HUDEP-2 (cell line): ENCODE data around the gene LMF1.

ENCODE experiments used
- DNase-seq, 76 experiments: peaks; one replicate each; lab custom pipeline; 2025; ENCODE audit not compliant: unreplicated experiment in 76 of 76; lab: John Stamatoyannopoulos, UW

LMF1 gene

GRCh38 chr16:1003391-1004347, 32.9 kb upstream of the LMF1 start:
- no peak for DNase-seq

DNA sequence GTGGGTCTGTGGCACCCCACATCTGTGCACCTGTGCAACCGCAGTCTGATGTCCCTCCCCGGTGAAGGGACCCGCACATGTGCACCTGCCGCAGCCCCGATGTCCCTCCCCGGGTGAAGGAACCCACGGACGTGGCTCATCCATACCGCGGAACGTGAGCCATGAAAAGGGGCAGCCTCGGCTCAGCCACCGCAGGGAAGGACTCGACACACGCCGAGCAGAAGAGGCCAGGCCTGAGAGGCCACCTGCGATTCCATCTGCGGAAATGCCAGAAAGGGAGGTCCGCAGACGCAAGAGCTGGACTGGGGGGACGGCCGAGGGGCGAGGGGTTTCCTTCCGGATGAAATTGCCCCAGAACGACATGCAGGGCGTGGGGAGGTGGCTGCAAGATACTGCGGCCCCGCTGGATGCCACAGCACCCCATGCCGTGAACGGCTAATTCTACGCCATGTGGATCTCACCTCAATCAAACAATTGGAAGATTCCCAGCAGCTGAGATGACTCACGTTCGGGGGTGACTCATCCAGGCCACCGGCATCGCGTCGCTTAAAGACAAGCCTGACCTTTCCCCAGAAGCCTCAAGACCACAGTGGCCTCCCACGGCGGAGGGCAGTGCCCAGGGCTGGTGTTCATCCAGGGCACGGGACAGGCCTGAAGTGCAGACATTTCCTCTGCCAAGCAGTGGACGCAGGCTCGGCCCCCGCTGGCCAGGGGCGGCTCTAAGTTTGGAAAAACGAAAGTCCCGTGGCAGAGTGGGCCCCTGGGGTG, 31.8 kb upstream of the LMF1 start:
- peak in 36 of 76 experiments; percentile 2 to 63 (median 21) for DNase-seq

DNA sequence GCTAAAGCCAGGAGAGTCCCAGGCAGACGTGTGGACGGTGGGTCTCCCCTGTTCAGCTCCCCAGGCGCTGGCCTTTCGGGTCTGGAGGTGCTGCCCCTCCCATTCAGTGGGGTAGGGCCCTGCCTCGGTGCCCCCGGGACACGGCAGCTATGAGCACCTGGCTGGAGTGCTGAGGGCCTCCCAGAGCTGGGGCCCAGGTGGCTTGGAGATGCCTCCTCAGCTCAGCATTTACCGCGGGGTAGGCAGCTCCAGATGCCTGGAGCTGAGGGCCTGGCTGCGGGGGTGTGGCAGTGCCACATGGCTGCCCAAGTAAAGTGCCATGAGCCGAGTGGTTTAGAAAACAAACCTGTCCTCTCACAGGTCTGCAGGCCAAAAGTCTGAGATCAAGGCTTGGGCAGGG, 30.3 kb upstream of the LMF1 start:
- no peak for DNase-seq

- DNase-seq: no peak
Measured at GRCh38 chr16:1000608-1001007, 29.8 kb upstream of the LMF1 start.

DNA sequence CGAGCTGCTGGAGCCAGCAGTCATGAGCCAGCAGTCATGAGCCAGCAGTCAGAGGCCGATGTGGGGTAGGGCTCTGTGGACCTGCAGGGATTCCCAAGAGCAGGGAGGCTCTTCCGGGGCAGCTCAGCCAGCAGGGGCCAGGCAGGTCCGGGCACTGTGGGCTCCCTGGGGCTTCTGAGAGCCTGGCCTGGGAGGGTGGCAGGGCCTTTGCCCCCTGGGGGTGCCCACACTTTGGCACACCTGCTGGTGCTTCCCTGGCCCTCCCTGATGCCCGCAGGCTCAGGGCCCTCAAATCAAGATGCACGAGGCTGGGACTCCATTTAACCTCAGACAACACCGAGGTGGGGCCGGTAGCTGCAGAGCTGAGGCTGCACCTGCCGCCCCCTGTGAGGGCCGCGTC, 28.9 kb upstream of the LMF1 start:
- no peak for DNase-seq

DNA sequence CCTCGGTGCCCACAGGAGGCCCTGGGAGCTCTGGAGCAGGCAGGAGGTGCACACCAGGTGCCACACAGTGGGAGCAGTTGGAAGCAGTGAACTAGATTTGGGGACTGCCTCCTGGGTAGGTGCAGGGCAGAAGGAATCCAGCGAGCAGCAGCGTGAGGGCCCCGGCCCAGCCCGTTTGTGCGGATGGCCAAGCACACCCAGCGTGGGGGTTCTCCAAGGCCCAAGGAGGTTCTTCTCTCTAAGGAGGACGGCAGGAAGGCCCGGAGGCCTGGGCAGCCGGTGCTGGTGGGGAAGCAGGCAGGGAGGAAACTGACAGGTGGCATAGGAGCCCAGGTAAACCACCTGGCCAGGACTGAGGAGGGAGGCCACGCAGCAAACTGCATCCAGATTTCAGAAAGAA, 27.8 kb upstream of the LMF1 start:
- DNase-seq: no peak

GRCh38 chr16:998211-998610, 27.4 kb upstream of the LMF1 start:
- no peak for DNase-seq

DNA sequence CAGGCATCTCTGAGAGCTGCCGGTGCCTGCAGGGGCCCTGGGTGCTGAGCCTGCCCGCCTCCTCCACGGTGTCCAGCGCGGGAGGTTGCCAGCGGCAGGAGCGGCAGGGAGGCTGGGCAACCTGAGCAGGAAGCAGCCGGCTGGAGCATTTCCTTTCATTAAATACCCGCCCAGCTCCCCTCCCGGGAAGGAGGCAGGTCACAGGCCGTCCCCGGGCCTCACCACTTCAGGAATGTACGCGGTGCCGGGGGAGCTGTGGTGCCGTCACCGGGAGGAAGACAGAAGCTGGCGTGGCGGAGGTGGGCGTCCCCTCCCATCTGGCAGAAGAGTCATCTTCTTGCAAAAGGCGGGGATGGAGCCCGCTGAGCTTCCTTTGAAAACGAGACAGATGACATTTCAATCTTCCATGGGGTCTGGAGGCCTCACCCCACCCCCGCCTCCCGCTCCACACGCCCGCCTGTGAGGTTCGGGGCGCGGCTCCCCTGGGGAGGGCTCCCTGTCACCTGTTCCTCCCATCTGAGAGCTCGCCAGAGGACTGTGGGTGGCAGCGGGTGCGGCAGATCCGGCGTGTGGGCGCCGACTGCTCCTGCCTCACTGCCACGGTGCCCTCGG, 26.8 kb upstream of the LMF1 start:
- DNase-seq: no peak

GRCh38 chr16:996681-997080, 25.9 kb upstream of the LMF1 start:
- no peak for DNase-seq

DNA sequence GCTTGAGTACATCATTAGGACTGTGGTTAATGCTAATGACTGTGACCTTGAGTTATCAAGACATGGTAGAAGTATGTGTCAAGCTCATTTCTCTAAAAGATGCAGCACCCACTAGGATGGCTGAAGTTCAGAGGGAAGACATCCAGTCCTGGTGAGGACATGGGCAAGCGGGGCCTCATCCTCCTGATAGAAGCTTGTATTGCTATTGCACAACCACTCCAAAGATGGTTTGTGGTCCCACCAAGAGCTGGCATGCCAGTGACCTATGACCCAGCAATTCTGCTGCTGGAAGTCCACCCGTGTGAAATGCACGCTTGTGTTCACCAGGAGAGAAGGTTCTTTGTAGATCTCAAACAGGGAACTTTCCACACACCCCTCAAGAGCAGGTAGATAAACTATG, 25.0 kb upstream of the LMF1 start:
- no peak for DNase-seq

- no peak for DNase-seq
Measured at GRCh38 chr16:995087-995486, 24.3 kb upstream of the LMF1 start.

DNA sequence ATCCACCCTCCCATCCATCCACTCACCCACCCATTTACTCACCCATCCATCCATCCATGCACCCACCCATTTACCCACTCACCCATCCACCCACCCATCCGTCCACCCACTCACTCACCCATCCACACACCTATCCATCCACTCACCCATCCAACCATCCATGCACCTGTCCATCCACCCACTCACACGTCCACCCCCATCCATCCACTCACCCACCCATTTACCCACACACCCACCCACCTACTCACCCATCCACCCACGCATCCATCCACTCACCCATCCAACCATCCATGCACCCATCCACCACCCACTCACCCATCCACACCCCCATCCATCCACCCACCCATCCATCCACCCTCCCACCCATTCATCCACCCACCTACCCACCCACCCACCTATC, 22.9 kb upstream of the LMF1 start:
- DNase-seq: no peak

GRCh38 chr16:991773-992172, 21.0 kb upstream of the LMF1 start:
- no peak for DNase-seq

DNA sequence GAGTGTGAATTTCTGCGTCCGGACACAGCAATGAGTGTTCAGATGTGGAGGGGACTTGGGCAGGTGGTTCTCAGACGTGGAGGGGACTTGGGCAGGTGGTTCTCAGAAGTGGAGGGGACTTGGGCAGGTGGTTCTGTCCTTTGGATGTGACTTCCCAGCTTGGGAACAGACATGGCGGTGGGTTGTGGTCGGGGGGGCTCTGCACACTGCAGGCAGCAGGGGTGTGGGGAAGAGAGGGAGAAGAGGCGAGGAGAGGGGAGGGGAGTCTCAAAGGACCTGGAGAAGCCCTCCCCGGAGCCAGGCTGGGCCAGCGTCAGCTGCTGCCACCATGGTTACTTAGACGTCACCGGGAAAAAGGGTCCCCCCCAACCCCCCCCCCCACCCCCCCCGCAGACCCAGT, 20.6 kb upstream of the LMF1 start:
- no peak for DNase-seq

DNA sequence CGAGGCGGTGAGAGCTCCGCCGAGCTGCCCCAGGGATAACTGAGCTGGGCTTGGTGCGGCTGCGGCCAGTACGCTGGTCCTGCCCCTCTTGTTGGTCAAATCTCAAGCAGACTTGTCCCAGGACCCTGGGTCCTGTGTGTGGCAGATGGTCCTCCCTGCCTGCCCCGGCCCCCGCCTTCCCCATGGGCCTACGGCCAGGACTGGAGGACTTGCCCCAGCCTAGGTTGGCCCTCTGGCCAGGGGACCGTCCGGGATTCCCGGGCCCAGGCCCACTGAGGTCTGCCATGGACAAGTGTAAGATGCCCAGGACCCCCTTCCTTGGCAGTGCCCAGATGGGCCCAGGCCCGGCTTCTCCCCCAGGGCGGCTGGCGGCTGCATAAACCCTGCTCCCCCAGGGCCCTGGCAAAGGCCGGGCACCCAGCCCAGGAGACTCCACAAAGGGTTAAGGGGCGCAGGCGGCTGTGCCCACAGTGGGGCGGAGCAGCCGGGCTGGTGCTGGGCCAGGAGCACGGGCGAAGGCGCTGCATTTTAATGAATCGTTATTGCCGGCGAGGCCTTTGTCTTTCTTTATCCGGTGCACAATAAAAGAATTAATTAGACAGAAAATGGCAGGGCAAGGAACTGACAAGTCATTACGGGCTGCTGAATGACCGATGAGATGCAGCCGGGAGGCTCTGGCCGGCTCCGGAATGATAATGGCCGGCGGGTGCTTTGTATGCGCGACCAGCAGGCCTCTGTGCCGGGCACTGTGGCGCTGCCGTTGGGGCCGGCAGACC, 19.9 kb upstream of the LMF1 start:
- no peak for DNase-seq

DNA sequence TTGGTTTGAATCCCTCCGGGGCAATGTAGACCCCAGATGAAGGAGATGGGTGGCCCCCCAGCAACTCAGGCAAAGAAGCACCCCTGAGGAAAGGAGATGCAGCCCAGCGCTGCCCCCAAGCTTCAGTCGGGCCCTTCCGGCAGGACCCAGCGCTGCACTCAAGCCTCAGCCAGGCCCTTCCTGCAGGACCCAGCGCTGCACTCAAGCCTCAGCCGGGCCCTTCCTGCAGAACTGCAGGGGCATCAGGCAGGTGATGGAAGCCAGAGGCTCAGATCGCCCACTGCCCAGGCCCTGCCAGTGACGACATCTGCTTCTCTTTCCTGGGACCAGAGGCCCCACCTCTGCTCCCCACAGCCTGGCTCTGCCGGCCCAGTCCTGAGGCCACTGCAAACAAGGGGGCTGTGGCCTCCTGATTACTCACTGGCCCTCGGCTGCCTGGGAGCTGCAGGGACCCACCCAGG, 18.6 kb upstream of the LMF1 start:
- DNase-seq: no peak

DNA sequence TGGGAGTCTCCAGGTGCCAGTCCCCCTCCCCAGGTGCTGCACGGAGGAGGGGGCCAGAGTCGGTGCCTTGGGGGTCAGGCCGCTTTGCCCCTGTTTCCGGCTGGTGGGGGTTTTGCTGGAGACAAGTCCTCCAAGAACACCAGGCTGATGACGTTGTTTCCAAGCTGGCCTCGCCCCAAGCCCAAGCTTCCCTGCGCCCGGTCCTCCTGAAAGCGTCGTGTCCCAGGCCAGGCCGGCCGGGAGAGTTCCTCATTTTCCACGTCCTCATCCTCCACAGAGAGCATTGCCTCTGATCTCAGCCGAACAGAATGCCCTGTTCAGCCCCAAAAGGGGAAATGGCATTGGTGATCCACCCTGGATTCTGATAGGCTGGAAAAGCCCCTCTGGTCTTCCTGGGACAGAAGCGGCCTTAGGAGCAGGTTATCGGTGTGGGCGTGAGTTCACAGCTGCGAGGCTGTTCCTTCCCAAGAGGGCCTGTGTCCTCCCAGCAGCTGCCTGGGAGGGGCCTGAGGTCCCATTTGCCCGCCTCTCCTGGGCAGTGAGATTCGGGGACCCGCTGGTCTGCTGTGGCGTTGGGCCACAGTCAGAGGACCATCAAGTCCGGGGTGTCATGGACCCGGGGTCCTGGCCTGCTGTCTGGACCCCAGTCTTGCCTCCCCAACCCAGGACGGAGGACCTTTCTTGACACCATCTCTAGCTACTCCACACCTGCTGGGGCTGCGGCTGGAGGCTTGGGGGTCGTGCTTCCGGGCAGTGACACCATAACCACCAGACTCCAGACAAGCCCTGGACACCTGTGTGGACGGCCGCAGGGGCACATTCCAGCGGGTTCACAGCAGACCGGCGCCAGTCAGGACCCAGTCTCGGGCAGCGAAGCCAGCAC, 17.9 kb upstream of the LMF1 start:
- DNase-seq: no peak

- DNase-seq: no peak
Measured at GRCh38 chr16:987906-988305, 17.1 kb upstream of the LMF1 start.

GRCh38 chr16:986925-987582, 16.3 kb upstream of the LMF1 start:
- no peak for DNase-seq
